ENCODE results near the gene ATF6B.
"Not testable (repeated sequence)": the region's sequence is repeated elsewhere in the genome, so short reads cannot be mapped to it uniquely, and the experiment has no call there.

Gene ATF6B

GRCh38 chr6:32153564-32154513, 25.8 kb upstream of the ATF6B start, which contains the start of gene PPT2:
PPT2 (plus strand) TSS chr6:32154141; CDS start chr6:32154595, 454 bp downstream.
- peak; percentile 61 for DNase-seq

- DNase-seq: no peak
These were observed 24.9 kb upstream of the ATF6B start for GRCh38 chr6:32152769-32153563.

- DNase-seq: no peak
These were observed 24.1 kb upstream of the ATF6B start, which contains the start of gene PRRT1 for GRCh38 chr6:32151863-32152768. PRRT1 (minus strand) TSS chr6:32151939; CDS start chr6:32151827, 112 bp downstream.

- DNase-seq: no peak
These were observed 23.3 kb upstream of the ATF6B start for GRCh38 chr6:32151181-32151862.

- DNase-seq: no peak
These were observed 22.2 kb upstream of the ATF6B start for GRCh38 chr6:32149932-32150870.

GRCh38 chr6:32149092-32149755, 21.2 kb upstream of the ATF6B start:
- no peak for DNase-seq

GRCh38 chr6:32148289-32149091, 20.4 kb upstream of the ATF6B start:
- no peak for DNase-seq

- no peak for DNase-seq
These were observed 19.5 kb upstream of the ATF6B start for GRCh38 chr6:32147401-32148132.

GRCh38 chr6:32146687-32147086, 18.6 kb upstream of the ATF6B start:
- no peak for DNase-seq

- DNase-seq: no peak
These were observed 18.2 kb upstream of the ATF6B start for GRCh38 chr6:32146287-32146686.

- DNase-seq: not testable (repeated sequence)
These were observed 16.2 kb upstream of the ATF6B start for GRCh38 chr6:32144238-32144637.

- no peak for DNase-seq
These were observed 12.5 kb upstream of the ATF6B start for GRCh38 chr6:32140420-32141046.

- no peak for DNase-seq
These were observed 11.5 kb upstream of the ATF6B start for GRCh38 chr6:32139590-32139989.

- no peak for DNase-seq
These were observed 9.4 kb upstream of the ATF6B start for GRCh38 chr6:32137454-32137853.

GRCh38 chr6:32133786-32134185, 5.7 kb upstream of the ATF6B start:
- DNase-seq: no peak

GRCh38 chr6:32132110-32132509, 4.1 kb upstream of the ATF6B start:
- DNase-seq: no peak

- DNase-seq: no peak
These were observed 3.4 kb upstream of the ATF6B start for GRCh38 chr6:32131439-32131948.
